Fibroblast of lung (primary cell): ENCODE measurements around the gene ETNPPL.

Experiments used
- EZH2 ChIP-seq: IDR thresholded peaks from 2 replicates; pipeline ENCODE4 v1.5.1; 2012; ENCODE audit warnings: low read length, control low read depth, mild to moderate bottlenecking; ENCODE audit errors: missing control alignments
- TF ChIP-seq, protein P1 (sequence below), 2 donors: IDR thresholded peaks in 1 of 2; conservative IDR thresholded peaks in 1 of 2; 1 replicate in 1 of 2; 2 replicates in 1 of 2; pipeline ENCODE4 v1.5.1; 2011 to 2012; ENCODE audit warnings: low read length in 2 of 2, control low read depth in 1 of 2, inconsistent platforms in 1 of 2, low read depth in 1 of 2, mild to moderate bottlenecking in 1 of 2

DNA sequence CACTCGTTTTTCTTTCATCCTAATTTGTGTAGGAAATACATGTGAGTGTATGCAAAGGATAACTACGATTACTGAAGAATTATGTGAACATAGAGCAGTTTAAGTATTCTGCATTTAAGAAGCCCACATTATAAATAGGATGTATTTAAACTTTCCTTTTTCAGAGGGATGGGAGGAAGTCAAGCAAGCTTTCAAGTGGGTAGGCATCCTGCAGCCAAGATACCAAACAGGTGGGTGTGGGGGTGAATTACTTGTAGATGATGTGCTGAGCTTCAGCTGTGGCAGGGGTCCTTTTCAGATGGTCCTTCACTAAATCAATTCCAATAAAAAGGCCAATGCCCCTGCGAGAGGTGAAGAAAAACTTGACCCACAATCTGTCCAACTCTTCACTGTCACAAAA lies 16.3 kb downstream of the ETNPPL start:
- no peak for TF ChIP-seq EZH2
- TF ChIP-seq, protein P1, sequence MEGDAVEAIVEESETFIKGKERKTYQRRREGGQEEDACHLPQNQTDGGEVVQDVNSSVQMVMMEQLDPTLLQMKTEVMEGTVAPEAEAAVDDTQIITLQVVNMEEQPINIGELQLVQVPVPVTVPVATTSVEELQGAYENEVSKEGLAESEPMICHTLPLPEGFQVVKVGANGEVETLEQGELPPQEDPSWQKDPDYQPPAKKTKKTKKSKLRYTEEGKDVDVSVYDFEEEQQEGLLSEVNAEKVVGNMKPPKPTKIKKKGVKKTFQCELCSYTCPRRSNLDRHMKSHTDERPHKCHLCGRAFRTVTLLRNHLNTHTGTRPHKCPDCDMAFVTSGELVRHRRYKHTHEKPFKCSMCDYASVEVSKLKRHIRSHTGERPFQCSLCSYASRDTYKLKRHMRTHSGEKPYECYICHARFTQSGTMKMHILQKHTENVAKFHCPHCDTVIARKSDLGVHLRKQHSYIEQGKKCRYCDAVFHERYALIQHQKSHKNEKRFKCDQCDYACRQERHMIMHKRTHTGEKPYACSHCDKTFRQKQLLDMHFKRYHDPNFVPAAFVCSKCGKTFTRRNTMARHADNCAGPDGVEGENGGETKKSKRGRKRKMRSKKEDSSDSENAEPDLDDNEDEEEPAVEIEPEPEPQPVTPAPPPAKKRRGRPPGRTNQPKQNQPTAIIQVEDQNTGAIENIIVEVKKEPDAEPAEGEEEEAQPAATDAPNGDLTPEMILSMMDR (conservative IDR thresholded peaks at IDR 0.05 in 1 of 2, IDR thresholded peaks at IDR 0.05 in 1 of 2; ENCODE audit: low read depth in 1 of 2, low read length in 2 of 2) = no peak
